ENCODE results near the gene MAP4K2.

The MAP4K2 gene

GRCh38 chr11:64788321-64789215 lies 14.4 kb downstream of the MAP4K2 start:
- TF ChIP-seq, protein P1, sequence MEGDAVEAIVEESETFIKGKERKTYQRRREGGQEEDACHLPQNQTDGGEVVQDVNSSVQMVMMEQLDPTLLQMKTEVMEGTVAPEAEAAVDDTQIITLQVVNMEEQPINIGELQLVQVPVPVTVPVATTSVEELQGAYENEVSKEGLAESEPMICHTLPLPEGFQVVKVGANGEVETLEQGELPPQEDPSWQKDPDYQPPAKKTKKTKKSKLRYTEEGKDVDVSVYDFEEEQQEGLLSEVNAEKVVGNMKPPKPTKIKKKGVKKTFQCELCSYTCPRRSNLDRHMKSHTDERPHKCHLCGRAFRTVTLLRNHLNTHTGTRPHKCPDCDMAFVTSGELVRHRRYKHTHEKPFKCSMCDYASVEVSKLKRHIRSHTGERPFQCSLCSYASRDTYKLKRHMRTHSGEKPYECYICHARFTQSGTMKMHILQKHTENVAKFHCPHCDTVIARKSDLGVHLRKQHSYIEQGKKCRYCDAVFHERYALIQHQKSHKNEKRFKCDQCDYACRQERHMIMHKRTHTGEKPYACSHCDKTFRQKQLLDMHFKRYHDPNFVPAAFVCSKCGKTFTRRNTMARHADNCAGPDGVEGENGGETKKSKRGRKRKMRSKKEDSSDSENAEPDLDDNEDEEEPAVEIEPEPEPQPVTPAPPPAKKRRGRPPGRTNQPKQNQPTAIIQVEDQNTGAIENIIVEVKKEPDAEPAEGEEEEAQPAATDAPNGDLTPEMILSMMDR (IDR thresholded peaks at IDR 0.05; ENCODE audit: low read length, missing control alignments) = no peak
- H3K4me3 ChIP-seq (replicated peaks; ENCODE audit: low read depth, low read length) = no peak overlapping the region
- no peak for DNase-seq (ENCODE audit: low read depth)

DNA sequence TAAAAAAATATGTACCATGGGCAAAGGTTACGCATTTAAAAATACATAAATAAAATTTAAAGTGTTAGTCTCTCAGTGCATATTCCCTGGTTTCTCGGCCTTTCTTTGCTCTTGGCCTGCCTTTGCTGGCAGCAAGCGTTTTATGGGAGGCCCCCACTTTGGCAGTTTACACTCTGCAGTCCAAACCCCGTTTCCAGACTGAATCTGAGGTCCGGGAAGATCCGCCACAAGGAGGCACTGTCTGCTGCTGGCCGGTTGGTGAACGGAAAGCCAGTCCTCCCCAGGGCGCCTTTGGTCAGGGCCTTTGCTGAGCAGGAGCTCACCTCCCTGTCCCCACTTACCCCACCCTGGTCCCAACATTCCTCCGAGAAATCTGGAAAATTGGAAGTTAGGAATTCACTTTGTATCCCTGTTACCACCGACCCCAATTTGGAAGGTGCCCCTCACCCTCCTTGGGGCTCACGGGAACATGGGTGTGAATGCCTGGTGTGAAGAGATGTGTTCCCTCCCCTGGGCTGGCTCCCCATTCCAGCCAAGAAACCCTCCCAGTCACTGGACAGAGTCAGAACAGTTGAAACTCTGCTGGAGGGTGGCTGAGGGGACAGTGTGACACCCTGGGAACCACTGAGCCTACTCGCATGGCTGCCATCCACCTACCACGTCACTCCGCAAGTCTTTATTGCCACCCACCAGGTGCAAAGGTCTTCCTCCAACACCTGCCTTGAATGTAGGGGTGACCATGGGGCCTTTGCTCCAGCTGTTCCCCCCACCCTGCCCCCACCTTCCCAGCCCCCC lies 15.3 kb downstream of the MAP4K2 start:
- TF ChIP-seq, protein P1 (IDR thresholded peaks at IDR 0.05; ENCODE audit: low read length, missing control alignments) = peak; percentile 86
- no peak overlapping the region for H3K4me3 ChIP-seq (replicated peaks; ENCODE audit: low read depth, low read length)
- peak; percentile 64 for DNase-seq (ENCODE audit: low read depth)

GRCh38 chr11:64786308-64786707 lies 16.7 kb downstream of the MAP4K2 start:
- no peak for DNase-seq (ENCODE audit: low read depth)
- TF ChIP-seq, protein P1 (IDR thresholded peaks at IDR 0.05; ENCODE audit: low read length, missing control alignments) = no peak

DNA sequence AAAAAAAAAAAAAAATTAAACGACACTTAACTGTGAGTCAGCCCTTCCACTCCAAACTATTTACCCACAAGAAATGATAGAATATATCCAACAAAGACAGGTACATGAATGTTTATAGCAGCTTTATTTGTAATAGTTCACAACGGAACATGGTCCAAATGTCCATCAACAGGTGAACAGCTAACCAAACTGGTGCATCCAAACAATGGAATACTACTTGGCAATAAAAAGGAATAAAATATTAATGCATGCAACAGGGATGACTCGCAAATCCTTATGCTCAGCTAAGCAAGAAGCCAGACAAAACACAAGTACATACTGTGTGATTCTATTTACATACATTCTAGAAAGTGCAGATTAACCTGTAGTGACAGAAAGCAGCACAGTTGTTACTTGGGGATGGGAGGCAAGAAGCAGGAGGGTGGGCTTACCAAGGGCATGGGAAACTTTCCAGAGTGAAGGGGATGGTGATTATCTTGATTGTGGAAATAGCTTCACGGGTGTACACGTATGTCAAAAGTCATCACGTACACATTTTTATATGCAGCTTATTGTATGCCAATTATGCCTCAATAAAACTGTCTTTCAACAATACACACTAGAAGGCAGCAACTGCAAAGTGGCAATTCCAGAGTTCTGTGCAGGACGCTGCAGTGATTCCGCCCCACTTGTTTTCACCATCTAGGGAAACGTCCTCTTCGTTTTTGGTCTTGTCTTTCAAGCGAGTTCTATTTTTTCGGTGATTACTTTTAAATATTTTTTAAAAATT lies 18.0 kb downstream of the MAP4K2 start:
- TF ChIP-seq, protein P1 (IDR thresholded peaks at IDR 0.05; ENCODE audit: low read length, missing control alignments) = no peak
- DNase-seq (ENCODE audit: low read depth) = no peak
- no peak overlapping the region for H3K4me3 ChIP-seq (replicated peaks; ENCODE audit: low read depth, low read length)

More at GRCh38 chr11:64786308-64786707, 16.7 kb downstream of the MAP4K2 start:
- no peak overlapping the region for H3K4me3 ChIP-seq (replicated peaks; ENCODE audit: low read depth, low read length)

DNA sequence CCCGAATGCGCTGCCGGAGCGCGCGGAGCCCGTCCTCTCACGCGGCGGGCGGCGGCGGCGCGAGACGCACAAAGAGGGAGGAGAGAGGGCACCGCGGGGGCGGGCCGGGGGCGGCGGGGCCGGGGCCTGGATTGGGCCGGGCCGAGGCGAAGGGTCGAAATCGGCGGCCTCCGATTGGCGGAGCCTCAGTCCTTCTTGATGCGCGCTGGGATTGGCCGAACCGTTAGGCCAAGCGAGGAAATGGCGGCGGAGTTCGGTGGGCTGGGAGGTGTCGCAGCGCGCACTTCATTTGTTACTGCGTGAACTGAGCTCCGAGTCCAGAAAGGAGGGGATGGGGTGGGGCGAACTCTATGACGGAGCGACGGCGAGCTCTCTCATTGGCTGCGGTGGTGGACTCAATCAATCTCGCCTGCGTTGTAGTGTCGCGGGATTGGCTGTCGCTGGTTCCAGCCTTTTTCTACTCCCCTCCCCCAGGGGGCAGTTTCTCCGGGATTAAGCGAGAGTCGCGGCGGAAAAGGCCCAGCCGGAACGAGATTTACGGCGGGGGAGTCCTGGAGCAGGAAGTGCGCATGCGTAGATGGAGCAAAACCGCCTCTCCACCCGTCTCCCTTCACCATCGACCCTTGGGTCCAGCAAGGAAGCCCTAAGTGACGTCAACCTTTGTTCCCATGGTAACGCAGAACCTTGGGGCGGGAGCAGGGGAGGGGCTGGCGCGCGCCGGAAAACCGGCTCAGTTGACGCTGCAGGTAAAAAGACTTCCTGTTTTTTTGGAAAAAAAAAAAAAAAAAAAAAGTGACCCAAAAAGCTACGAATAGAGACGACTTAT lies 24.3 kb downstream of the MAP4K2 start, which contains the start of gene SF1:
Gene SF1 (minus strand): TSS at position 70 of the 826 bp plus-strand sequence. CDS start 150 bp downstream, outside the sequence.
- peak; percentile 100 for DNase-seq (ENCODE audit: low read depth)
- TF ChIP-seq, protein P1 (IDR thresholded peaks at IDR 0.05; ENCODE audit: low read length, missing control alignments) = no peak
- peak within 1 kb of the TSS; percentile 90 for H3K4me3 ChIP-seq (replicated peaks; ENCODE audit: low read depth, low read length)

DNA sequence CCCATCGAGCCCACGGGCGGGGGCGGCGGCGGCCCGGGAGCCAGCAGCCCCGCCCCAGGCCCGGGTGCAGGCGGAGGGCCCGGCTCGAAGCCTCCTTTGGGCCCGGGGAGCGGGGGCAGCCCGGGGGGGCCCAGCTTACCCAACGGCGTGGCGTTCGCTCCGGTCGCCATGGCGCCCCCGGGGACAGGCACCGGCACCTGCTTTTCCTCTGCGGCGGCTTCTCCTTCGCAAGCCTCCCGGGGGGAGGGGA lies 24.9 kb downstream of the MAP4K2 start:
- no peak for DNase-seq (ENCODE audit: low read depth)
- peak overlapping the region; percentile 90 for H3K4me3 ChIP-seq (replicated peaks; ENCODE audit: low read depth, low read length)

More for the DNA sequence above, 24.9 kb downstream of the MAP4K2 start:
- TF ChIP-seq, protein P1 (IDR thresholded peaks at IDR 0.05; ENCODE audit: low read length, missing control alignments) = no peak
